ENCODE results near the gene INSL3.

INSL3 gene

GRCh38 chr19:17795495-17795856, 25.8 kb downstream of the INSL3 start:
- H3K4me3 ChIP-seq (ENCODE audit: low read length, poor library complexity, severe bottlenecking) = no peak overlapping the region
- H3K9me2 ChIP-seq (replicated peaks; ENCODE audit: low read depth, low read length) = no peaks in the 10 kb centered on the region
- H3K9ac ChIP-seq (ENCODE audit: low read depth, low read length, poor library complexity, severe bottlenecking) = no peak overlapping the region
- peaks cover 13% of the 10 kb centered on the region for H3F3A ChIP-seq (ENCODE audit: low read depth)
- no peaks in the 10 kb centered on the region for H4K20me1 ChIP-seq (ENCODE audit: insufficient read depth, low read length, poor library complexity, severe bottlenecking)
- TF ChIP-seq CTCF (conservative IDR thresholded peaks at IDR 0.05; ENCODE audit: low read length) (no peak), EZH2phosphoT487 (IDR thresholded peaks at IDR 0.05; ENCODE audit: borderline replicate concordance) (no peak)
- no peaks in the 10 kb centered on the region for H3K79me2 ChIP-seq (ENCODE audit: insufficient read depth, low read length)
- peaks cover 34% of the 10 kb centered on the region for H3K4me1 ChIP-seq (ENCODE audit: insufficient read depth, low read length, poor library complexity, severe bottlenecking)
- H3K9me3 ChIP-seq (ENCODE audit: insufficient read depth, low read depth, low read length) = no peaks in the 10 kb centered on the region
- no peak overlapping the region for H3K4me2 ChIP-seq (ENCODE audit: low read depth, low read length, poor library complexity, severe bottlenecking)
- H3K36me3 ChIP-seq (ENCODE audit: insufficient read depth, low read length) = no peaks in the 10 kb centered on the region
- no peaks in the 10 kb centered on the region for H3K27me3 ChIP-seq (ENCODE audit: insufficient read depth, low read length, poor library complexity, severe bottlenecking)
- H2AFZ ChIP-seq (ENCODE audit: low read length) = no peak overlapping the region

GRCh38 chr19:17794731-17795494, 26.4 kb downstream of the INSL3 start, which contains the start of gene B3GNT3:
B3GNT3 (plus strand) TSS chr19:17795138; CDS start chr19:17807808, 12,670 bp downstream.
- no peaks in the 10 kb centered on the region for H3K27me3 ChIP-seq (ENCODE audit: insufficient read depth, low read length, poor library complexity, severe bottlenecking)
- H3K4me1 ChIP-seq (ENCODE audit: insufficient read depth, low read length, poor library complexity, severe bottlenecking) = peaks cover 39% of the 10 kb centered on the region
- no peak for TF ChIP-seq CTCF (conservative IDR thresholded peaks at IDR 0.05; ENCODE audit: low read length)
- no peak for TF ChIP-seq EZH2phosphoT487 (IDR thresholded peaks at IDR 0.05; ENCODE audit: borderline replicate concordance)
- peaks cover 13% of the 10 kb centered on the region for H3F3A ChIP-seq (ENCODE audit: low read depth)
- H3K4me2 ChIP-seq (ENCODE audit: low read depth, low read length, poor library complexity, severe bottlenecking) = no peak within 1 kb of the TSS
- H3K4me3 ChIP-seq (ENCODE audit: low read length, poor library complexity, severe bottlenecking) = no peak within 1 kb of the TSS
- H3K36me3 ChIP-seq (ENCODE audit: insufficient read depth, low read length) = no peaks in the 10 kb centered on the region
- H3K79me2 ChIP-seq (ENCODE audit: insufficient read depth, low read length) = no peaks in the 10 kb centered on the region
- H3K9ac ChIP-seq (ENCODE audit: low read depth, low read length, poor library complexity, severe bottlenecking) = no peak within 1 kb of the TSS
- H2AFZ ChIP-seq (ENCODE audit: low read length) = no peak within 1 kb of the TSS
- H3K9me2 ChIP-seq (replicated peaks; ENCODE audit: low read depth, low read length) = no peaks in the 10 kb centered on the region
- no peaks in the 10 kb centered on the region for H4K20me1 ChIP-seq (ENCODE audit: insufficient read depth, low read length, poor library complexity, severe bottlenecking)
- no peaks in the 10 kb centered on the region for H3K9me3 ChIP-seq (ENCODE audit: insufficient read depth, low read depth, low read length)

GRCh38 chr19:17794412-17794730, 26.9 kb downstream of the INSL3 start:
- TF ChIP-seq EZH2phosphoT487 (IDR thresholded peaks at IDR 0.05; ENCODE audit: borderline replicate concordance) (no peak), CTCF (conservative IDR thresholded peaks at IDR 0.05; ENCODE audit: low read length) (no peak)
- Histone ChIP-seq H3F3A (ENCODE audit: low read depth) (peaks cover 13% of the 10 kb centered on the region), H3K9me2 (replicated peaks; ENCODE audit: low read depth, low read length) (no peaks in the 10 kb centered on the region), H2AFZ (ENCODE audit: low read length) (no peak overlapping the region), H3K79me2 (ENCODE audit: insufficient read depth, low read length) (no peaks in the 10 kb centered on the region), H3K4me3 (ENCODE audit: low read length, poor library complexity, severe bottlenecking) (no peak overlapping the region), H3K36me3 (ENCODE audit: insufficient read depth, low read length) (no peaks in the 10 kb centered on the region), H3K9ac (ENCODE audit: low read depth, low read length, poor library complexity, severe bottlenecking) (no peak overlapping the region), H3K27me3 (ENCODE audit: insufficient read depth, low read length, poor library complexity, severe bottlenecking) (no peaks in the 10 kb centered on the region), H3K9me3 (ENCODE audit: insufficient read depth, low read depth, low read length) (no peaks in the 10 kb centered on the region), H4K20me1 (ENCODE audit: insufficient read depth, low read length, poor library complexity, severe bottlenecking) (no peaks in the 10 kb centered on the region), H3K4me1 (ENCODE audit: insufficient read depth, low read length, poor library complexity, severe bottlenecking) (peaks cover 40% of the 10 kb centered on the region), H3K4me2 (ENCODE audit: low read depth, low read length, poor library complexity, severe bottlenecking) (no peak overlapping the region)
